Measurements from ENCODE around the gene NTM.

Gene NTM

DNA sequence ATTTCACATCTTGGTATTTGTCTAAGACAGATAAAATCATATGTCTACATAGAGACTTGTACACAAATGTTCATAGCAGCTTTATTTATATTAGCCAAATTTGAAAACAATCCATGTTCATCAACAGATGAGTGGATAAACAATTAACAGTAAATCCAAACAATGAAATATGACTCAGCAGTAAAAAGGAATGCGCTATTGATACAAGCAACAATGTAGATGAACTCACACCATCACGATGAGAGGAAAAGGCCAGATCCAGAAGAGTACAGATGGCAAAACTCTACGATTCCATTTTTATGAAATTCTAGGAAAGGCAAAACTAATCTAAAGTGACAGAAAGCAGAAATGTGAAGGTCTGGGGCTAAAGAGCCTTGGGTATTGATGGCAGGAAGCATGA lies 384.3 kb downstream of the NTM start:
- no peak for DNase-seq

GRCh38 chr11:131756479-131757110 lies 386.2 kb downstream of the NTM start:
- DNase-seq = no peak

DNA sequence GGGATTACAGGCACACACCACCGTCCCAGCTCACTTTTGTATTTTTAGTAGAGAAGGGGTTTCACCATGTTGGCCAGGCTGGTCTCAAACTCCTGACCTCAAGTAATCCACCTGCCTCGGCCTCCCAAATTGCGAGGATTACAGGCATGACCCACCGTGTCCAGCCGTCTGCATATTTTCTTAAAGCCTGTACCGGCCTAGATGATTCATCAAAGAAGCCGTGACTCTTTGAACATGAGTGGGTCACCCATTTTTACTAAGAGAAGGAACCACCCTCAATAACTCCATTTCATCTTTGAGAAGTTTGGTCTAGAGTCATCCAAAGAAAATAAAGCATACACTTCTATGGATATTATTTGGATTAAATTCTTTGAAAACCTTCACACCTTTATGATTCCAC lies 388.3 kb downstream of the NTM start:
- no peak for DNase-seq

- DNase-seq = no peak
Measured at GRCh38 chr11:131759140-131759539, 388.7 kb downstream of the NTM start.

GRCh38 chr11:131760091-131761061 lies 390.0 kb downstream of the NTM start:
- DNase-seq = no peak

GRCh38 chr11:131762346-131763110 lies 392.1 kb downstream of the NTM start:
- DNase-seq = no peak

- DNase-seq = no peak
Measured at GRCh38 chr11:131763193-131763890, 392.9 kb downstream of the NTM start.

- DNase-seq = no peak
Measured at GRCh38 chr11:131764126-131764525, 393.7 kb downstream of the NTM start.

DNA sequence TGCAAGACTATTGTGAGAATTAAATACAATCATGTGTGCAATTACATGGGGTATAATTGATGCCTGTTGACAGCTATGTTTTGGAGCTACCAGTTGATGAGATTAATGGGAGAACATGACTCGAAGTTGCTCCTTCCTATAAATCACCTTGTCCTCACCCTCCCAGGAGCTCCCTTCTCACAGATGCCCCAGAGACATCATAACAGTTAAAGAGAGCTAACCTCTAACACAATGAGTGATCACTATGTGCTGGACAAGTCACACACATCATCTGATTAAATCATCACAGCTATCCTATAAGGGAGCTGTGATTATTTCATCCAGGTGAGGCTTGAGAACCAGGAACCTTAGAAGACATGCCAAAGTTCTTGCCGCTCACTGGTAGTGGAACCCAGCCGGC lies 394.2 kb downstream of the NTM start:
- no peak for DNase-seq

- DNase-seq = no peak
Measured at GRCh38 chr11:131766637-131767036, 396.2 kb downstream of the NTM start.

GRCh38 chr11:131767421-131767820 lies 397.0 kb downstream of the NTM start:
- no peak for DNase-seq

GRCh38 chr11:131770801-131771200 lies 400.4 kb downstream of the NTM start:
- DNase-seq = no peak

DNA sequence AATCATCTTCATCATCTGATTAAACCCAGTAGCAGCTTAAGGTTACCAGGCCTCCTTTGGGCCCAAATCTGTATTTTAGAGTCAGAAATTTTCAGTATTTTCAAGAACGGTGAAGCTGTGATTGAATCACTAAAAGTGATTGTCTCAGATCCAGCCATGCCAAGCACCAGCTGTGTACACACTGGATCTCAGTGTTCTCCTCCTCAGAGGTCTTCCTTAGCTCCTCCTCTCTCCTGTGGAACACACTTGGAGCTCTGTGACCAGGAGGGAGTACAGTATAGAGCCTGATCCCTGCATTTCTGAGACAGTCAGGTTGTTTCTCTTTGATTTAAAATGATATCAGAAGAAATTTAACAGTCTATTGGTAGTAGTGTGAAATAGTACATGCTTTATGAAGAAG lies 401.1 kb downstream of the NTM start:
- no peak for DNase-seq

- no peak for DNase-seq
Measured at GRCh38 chr11:131773626-131774025, 403.2 kb downstream of the NTM start.

GRCh38 chr11:131776211-131776610 lies 405.8 kb downstream of the NTM start:
- DNase-seq = no peak

DNA sequence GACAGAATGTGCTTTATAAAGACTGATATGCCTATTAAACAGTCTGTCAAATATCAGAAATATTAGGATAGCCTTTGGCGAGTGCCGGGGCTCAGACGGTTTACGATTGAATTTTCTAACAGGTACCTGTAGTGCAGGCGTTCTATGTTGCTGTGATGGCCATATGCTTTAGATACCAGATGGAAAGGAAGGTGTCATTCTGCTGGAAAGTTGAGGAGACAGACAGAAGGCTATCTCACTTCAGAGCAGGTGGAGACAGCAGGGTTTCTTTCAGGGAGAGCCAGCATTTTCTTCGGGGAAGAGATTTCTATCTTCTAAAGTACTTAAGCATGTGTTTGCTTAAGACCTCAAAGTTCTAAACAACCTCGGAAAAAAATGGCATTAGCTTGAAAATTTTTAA lies 415.4 kb downstream of the NTM start:
- DNase-seq = no peak

GRCh38 chr11:131787119-131787518 lies 416.7 kb downstream of the NTM start:
- no peak for DNase-seq

GRCh38 chr11:131790586-131790985 lies 420.2 kb downstream of the NTM start:
- DNase-seq = no peak

GRCh38 chr11:131792243-131792642 lies 421.8 kb downstream of the NTM start:
- no peak for DNase-seq

DNA sequence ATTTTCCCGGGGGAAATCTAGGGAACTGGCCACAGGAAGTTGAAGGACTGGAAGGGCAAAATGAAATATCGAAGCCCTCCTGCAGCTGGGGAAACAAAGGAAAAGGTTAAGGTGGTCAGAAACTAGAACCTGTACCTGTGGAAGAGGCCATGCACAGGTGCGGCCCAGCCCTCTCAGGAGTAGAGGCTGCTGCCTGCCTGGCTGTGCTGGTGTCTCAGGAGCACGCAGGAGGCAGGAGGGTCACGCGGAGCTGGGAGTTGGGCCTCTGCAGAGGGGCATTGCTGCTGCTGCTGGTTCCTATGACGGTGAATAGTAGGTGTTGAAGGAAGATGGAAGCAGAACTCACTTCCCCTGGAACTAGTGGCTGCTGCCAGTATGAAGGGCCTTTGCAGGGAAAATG lies 425.7 kb downstream of the NTM start:
- DNase-seq = no peak

DNA sequence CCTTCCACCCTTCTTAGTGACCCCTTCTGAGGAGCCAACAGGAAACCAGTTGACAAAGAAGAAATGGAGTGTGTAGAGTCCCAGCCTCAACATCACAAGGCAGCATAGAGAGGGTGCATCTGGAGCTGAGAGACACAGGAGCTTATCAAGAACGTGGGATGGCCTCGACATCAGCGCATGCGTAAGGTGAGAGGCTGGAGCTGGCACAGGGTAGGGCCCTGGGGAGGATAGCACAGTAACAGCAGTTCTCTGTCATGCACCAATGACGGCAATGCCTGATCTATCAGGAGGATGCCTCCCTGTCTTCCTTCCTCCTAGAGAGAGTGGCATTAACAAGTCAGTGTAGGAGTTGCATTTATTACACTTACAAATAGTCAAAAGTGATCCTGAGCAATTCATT lies 426.1 kb downstream of the NTM start:
- no peak for DNase-seq

DNA sequence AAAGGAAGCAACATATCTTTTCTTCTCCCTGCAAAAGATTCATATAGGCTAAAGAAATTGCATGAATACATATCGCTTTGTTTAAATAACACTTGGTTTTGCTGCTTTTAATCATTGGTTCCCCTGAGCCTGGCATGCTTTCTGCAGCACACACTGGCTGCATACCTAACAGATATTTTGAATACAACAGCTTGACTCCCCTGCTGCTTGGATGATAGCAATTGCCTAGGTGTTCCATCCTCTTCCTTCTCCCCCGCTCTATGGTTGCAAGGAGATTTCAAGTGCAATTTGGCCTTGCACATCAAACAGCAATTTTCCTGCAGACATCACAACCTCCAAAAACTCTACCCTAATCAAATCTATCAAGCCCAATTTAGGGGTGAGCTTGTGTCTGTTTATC lies 430.0 kb downstream of the NTM start:
- DNase-seq = no peak
